ENCODE measurements around the gene RIPK1. TPM values are rescaled to one million over a fixed set of nuclear protein-coding genes. Genes with fewer than 3 reads are reported as not detected.
"Not testable (repeated sequence)": the region's sequence is repeated elsewhere in the genome, so short reads cannot be mapped to it uniquely, and the experiment has no call there.

RIPK1 gene
- total RNA-seq, 1 experiment from 2014 or later, result 14.5 TPM

DNA sequence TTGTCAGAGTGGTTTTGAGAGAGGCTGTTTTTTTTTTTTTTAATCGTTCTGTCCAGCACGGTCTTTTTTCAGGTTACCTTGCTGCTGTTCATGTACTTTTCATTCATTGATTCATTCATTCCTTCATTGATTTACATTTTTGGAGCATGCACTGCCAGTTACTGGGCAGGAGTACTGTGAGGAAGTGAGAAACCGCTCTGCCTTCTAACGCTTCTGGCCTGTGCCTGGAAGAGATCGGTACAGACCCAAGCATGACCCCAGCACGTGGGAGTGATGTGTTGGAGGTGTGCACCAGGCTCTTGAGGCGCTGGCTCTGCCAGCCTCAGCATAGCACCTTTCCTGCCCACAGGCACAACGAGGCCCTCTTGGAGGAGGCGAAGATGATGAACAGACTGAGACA is 9.1 kb downstream of the RIPK1 start:
- DNase-seq (no peak), ATAC-seq (no peak)
- BruUV-seq (replicated peaks), result no TSS peak
- no peaks in the 10 kb centered on the region; the same call in 1 of the 2 replicates for H4K20me1 ChIP-seq (ENCODE audit: low read length)
- H3K9ac ChIP-seq (ENCODE audit: low read length), result no peak overlapping the region
- POLR2A ChIA-PET (ENCODE audit: unreplicated experiment), result no interaction called here
- H2AFZ ChIP-seq (ENCODE audit: low read length), result no peak overlapping the region
- TF ChIP-seq EZH2 (IDR thresholded peaks at IDR 0.05; ENCODE audit: low read length, unreplicated experiment), result no peak
- TF ChIP-seq EZH2phosphoT487 (IDR thresholded peaks at IDR 0.05; ENCODE audit: borderline replicate concordance, low read length), result no peak
- TF ChIP-seq, protein P1, sequence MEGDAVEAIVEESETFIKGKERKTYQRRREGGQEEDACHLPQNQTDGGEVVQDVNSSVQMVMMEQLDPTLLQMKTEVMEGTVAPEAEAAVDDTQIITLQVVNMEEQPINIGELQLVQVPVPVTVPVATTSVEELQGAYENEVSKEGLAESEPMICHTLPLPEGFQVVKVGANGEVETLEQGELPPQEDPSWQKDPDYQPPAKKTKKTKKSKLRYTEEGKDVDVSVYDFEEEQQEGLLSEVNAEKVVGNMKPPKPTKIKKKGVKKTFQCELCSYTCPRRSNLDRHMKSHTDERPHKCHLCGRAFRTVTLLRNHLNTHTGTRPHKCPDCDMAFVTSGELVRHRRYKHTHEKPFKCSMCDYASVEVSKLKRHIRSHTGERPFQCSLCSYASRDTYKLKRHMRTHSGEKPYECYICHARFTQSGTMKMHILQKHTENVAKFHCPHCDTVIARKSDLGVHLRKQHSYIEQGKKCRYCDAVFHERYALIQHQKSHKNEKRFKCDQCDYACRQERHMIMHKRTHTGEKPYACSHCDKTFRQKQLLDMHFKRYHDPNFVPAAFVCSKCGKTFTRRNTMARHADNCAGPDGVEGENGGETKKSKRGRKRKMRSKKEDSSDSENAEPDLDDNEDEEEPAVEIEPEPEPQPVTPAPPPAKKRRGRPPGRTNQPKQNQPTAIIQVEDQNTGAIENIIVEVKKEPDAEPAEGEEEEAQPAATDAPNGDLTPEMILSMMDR (conservative IDR thresholded peaks at IDR 0.05; ENCODE audit: low read depth, low read length), result no peak
- no peaks in the 10 kb centered on the region for H3K9me2 ChIP-seq (replicated peaks; ENCODE audit: low read length)
- no peak overlapping the region for H3K4me3 ChIP-seq (ENCODE audit: low read length)
- no peak overlapping the region for H3K27ac ChIP-seq (ENCODE audit: low read length)
- no peaks in the 10 kb centered on the region for H3K9me3 ChIP-seq (ENCODE audit: low read length)
- intact Hi-C loops (cut with micrococcal nuclease), result no loop called here
- CTCF ChIA-PET, result no interaction called here
- H3K36me3 ChIP-seq (ENCODE audit: low read depth, low read length), result peaks cover 36% of the 10 kb centered on the region
- H3K79me2 ChIP-seq (ENCODE audit: low read length), result peaks cover 47% of the 10 kb centered on the region
- no peak overlapping the region for H3K4me2 ChIP-seq (ENCODE audit: low read length)
- H3F3A ChIP-seq (ENCODE audit: low read length, unreplicated experiment), result no peaks in the 10 kb centered on the region
- H3K4me1 ChIP-seq (ENCODE audit: insufficient read depth, low read length), result peaks cover 13% of the 10 kb centered on the region
- no peaks in the 10 kb centered on the region for H3K27me3 ChIP-seq (ENCODE audit: low read length)

DNA sequence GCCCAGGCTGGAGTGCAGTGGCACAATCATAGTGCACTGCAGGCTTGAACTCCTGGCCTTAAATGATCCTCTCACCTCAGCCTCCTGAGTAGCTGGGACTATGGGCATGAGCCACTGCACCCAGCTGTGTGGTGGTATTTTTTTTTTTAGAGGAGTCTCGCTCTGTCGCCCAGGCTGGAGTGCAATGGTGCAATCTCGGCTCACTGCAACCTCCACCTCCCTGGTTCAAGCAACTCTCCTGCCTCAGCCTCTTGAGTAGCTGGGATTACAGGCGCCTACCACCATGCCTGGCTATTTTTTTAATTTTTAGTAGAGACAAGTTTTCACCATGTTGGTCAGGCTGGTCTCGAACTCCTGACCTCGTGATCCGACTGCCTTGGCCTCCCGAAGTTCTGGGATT is 10.7 kb downstream of the RIPK1 start:
- H3K27ac ChIP-seq (ENCODE audit: low read length); H3K27me3 ChIP-seq (ENCODE audit: low read length); H3K4me3 ChIP-seq (ENCODE audit: low read length); H3K4me2 ChIP-seq (ENCODE audit: low read length); ATAC-seq; BruUV-seq (replicated peaks); H3F3A ChIP-seq (ENCODE audit: low read length, unreplicated experiment); H2AFZ ChIP-seq (ENCODE audit: low read length); H3K9me2 ChIP-seq (replicated peaks; ENCODE audit: low read length); H4K20me1 ChIP-seq (ENCODE audit: low read length); H3K9me3 ChIP-seq (ENCODE audit: low read length); DNase-seq; POLR2A ChIA-PET (ENCODE audit: unreplicated experiment); CTCF ChIA-PET; H3K9ac ChIP-seq (ENCODE audit: low read length); intact Hi-C loops (cut with micrococcal nuclease): not testable (repeated sequence)
- peaks cover 44% of the 10 kb centered on the region for H3K36me3 ChIP-seq (ENCODE audit: low read depth, low read length)
- peaks cover 13% of the 10 kb centered on the region for H3K4me1 ChIP-seq (ENCODE audit: insufficient read depth, low read length)
- peaks cover 33% of the 10 kb centered on the region for H3K79me2 ChIP-seq (ENCODE audit: low read length)

DNA sequence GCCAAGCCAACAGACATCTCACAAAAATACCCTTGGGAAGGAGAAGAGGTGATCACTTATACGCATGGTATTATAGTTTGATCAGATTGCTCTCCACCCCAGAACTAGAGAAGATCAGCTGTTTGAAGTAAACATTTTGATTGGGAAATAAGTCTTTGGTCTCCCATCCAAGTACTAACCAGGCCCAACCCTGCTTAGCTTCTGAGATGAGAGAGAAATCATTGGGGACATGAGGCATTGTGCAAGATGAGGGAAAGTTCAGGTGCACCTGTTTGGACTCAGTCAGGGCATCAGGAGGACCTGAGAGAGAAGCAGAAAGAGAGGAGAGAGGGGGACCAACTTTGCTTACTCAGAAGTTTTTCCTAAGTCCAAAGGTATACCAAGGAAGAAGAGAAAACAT is 11.4 kb downstream of the RIPK1 start:
- CTCF ChIA-PET, result no interaction called here
- DNase-seq, result no peak
- POLR2A ChIA-PET (ENCODE audit: unreplicated experiment), result no interaction called here

More for the DNA sequence above, 11.4 kb downstream of the RIPK1 start:
- Histone ChIP-seq H3K4me1 (ENCODE audit: insufficient read depth, low read length) (peaks cover 13% of the 10 kb centered on the region), H3F3A (ENCODE audit: low read length, unreplicated experiment) (no peaks in the 10 kb centered on the region), H2AFZ (ENCODE audit: low read length) (no peak overlapping the region), H3K9me3 (ENCODE audit: low read length) (no peaks in the 10 kb centered on the region), H3K27ac (ENCODE audit: low read length) (no peak overlapping the region), H3K9ac (ENCODE audit: low read length) (no peak overlapping the region), H3K4me3 (ENCODE audit: low read length) (no peak overlapping the region), H3K4me2 (ENCODE audit: low read length) (no peak overlapping the region), H3K36me3 (ENCODE audit: low read depth, low read length) (peaks cover 48% of the 10 kb centered on the region), H3K9me2 (replicated peaks; ENCODE audit: low read length) (no peaks in the 10 kb centered on the region), H4K20me1 (ENCODE audit: low read length) (no peaks in the 10 kb centered on the region; the same call in 1 of the 2 replicates), H3K27me3 (ENCODE audit: low read length) (no peaks in the 10 kb centered on the region), H3K79me2 (ENCODE audit: low read length) (peaks cover 28% of the 10 kb centered on the region)
- no peak for TF ChIP-seq EZH2 (IDR thresholded peaks at IDR 0.05; ENCODE audit: low read length, unreplicated experiment)
- TF ChIP-seq, protein P1 (conservative IDR thresholded peaks at IDR 0.05; ENCODE audit: low read depth, low read length), result no peak
- no peak for TF ChIP-seq EZH2phosphoT487 (IDR thresholded peaks at IDR 0.05; ENCODE audit: borderline replicate concordance, low read length)
- intact Hi-C loops (cut with micrococcal nuclease), result no loop called here
- ATAC-seq, result no peak
- BruUV-seq (replicated peaks), result no TSS peak

Data from PC-3 (cell line).